MM.1S (cell line): ENCODE data around the gene LIPA.

Source experiments
- EZH2 ChIP-seq: fragments of 300-600 bp; sonication (generic); optimal IDR thresholded peaks from 2 replicates; pipeline ENCODE3; 2017; ENCODE audit warnings: low read depth, mild to moderate bottlenecking, antibody characterized with exemption, low read length, mixed read lengths
- EZH2phosphoT487 ChIP-seq: fragments of 300-600 bp; sonication (generic); IDR thresholded peaks from 2 replicates; pipeline ENCODE4 v1.6.1; 2018; ENCODE audit warnings: antibody characterized with exemption, low read length
- TF ChIP-seq, protein P1 (sequence below): fragments of 300-600 bp; sonication (generic); IDR thresholded peaks from 2 replicates; pipeline ENCODE4 v1.5.1; 2016; ENCODE audit warnings: antibody characterized with exemption, low read length, mixed read lengths

DNA sequence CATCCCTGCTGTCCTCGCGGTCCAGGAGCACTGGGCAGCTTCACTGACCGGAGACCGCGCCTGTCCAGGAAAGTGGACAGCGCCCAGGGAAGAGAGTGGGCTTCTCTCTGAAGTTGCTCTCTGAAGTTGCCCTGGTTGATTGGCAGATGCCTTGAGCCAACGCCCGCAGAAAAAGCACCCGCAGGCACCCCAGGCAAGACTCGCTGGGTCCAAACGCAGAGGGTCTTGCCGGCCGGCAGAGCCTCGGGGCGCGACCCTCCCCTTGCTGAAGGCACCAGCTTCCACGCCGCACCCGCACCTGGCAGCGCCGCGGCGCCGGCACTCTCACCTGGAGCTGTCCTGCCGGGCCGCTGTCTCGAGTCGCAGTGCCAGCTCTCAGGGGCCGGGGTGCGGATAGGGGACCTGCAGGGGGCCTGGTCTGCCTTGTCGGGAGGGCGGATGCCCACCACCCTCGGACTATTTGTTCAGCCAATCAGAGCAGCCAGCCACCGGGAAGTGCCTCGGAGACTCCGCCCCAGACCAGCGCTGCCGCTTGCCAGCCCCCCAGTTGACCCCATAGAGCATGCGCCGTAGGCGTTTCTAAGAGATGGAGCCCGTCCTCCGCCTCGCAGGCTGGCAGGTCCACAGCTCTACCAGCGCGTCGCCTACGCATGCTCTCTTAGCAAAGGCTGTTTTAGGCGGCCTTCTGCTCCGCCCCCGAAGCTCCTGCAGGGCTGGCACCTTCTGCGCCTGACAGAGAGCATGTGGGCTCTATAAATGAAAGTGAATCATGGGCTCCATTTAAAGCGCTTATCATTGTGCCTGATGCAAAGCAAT lies at the start of gene LIPA:
- TF ChIP-seq, protein P1, sequence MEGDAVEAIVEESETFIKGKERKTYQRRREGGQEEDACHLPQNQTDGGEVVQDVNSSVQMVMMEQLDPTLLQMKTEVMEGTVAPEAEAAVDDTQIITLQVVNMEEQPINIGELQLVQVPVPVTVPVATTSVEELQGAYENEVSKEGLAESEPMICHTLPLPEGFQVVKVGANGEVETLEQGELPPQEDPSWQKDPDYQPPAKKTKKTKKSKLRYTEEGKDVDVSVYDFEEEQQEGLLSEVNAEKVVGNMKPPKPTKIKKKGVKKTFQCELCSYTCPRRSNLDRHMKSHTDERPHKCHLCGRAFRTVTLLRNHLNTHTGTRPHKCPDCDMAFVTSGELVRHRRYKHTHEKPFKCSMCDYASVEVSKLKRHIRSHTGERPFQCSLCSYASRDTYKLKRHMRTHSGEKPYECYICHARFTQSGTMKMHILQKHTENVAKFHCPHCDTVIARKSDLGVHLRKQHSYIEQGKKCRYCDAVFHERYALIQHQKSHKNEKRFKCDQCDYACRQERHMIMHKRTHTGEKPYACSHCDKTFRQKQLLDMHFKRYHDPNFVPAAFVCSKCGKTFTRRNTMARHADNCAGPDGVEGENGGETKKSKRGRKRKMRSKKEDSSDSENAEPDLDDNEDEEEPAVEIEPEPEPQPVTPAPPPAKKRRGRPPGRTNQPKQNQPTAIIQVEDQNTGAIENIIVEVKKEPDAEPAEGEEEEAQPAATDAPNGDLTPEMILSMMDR: no peak
- TF ChIP-seq EZH2 (no peak), EZH2phosphoT487 (no peak)
